ENCODE measurements around the gene USP14.

- TF ChIP-seq ZNF16 (tag by site-specific recombination; IDR thresholded peaks at IDR 0.05; ENCODE audit: low read depth) (no peak), CTCF (tag by site-specific recombination; IDR thresholded peaks at IDR 0.05) (no peak), SP2 (tag by site-specific recombination; IDR thresholded peaks at IDR 0.05) (no peak), SCRT1 (tag by site-specific recombination; IDR thresholded peaks at IDR 0.05; ENCODE audit: borderline replicate concordance) (no peak), MEIS1 (CRISPR knock-in tag; IDR thresholded peaks at IDR 0.05; ENCODE audit: borderline replicate concordance) (no peak), ZNF335 (tag by site-specific recombination; conservative IDR thresholded peaks at IDR 0.05) (peak; percentile 30), ZFHX2 (tag by site-specific recombination; conservative IDR thresholded peaks at IDR 0.05) (no peak)
These were observed 2.6 kb downstream of the USP14 start for GRCh38 chr18:160831-161570.

Data from HEK293 (cell line).